Cardiac fibroblast (primary cell): ENCODE measurements around the gene ATP9B.
"Not testable (repeated sequence)": the region's sequence is repeated elsewhere in the genome, so short reads cannot be mapped to it uniquely, and the experiment has no call there.

Experiments used
- DNase-seq, 2 donors: peaks; one replicate each; pipeline versions ENCODE4 v3.0.0 to v3.0.0-alpha.2; 2010; ENCODE audit warnings: low read depth in 2 of 2
- H3K4me3 ChIP-seq, 2 donors: replicated peaks in 1 of 2; 1 replicate in 1 of 2; 2 replicates in 1 of 2; pipeline ENCODE4 v1.5.1; 2011; ENCODE audit warnings: low read depth in 2 of 2, low read length in 2 of 2, mild to moderate bottlenecking in 2 of 2, moderate library complexity in 1 of 2
- TF ChIP-seq, protein P1 (sequence below): IDR thresholded peaks from one replicate; pipeline ENCODE4 v1.5.1; 2011; ENCODE audit warnings: low read depth, mild to moderate bottlenecking, low read length, inconsistent platforms

Gene ATP9B

DNA sequence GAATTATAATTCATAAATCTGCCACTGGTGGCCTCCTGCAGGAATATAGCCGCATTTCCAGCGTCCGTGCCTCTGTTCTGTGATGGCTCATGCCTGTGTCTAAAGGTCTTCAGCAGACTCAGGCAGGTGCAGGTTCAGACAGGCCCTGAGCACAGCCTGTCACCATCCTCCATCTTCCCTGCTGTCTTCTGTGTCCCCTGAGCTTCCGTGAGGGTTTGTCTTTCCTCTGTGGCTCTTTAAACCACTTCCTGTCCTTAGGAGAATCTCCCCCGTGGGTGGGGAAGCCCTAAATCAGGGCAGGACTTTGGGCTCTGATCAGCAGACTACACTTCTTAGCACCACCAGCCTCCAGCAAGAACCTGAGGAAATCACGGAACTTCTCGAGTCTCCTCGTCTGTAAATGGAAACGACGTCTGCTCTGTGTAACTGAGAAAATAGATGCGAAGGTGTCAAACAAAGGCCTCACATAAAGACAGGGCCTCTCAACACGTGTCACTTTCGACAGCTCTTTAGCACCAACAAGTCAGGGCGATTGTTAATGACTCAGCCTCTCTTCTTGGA lies 302.4 kb downstream of the ATP9B start:
- H3K4me3 ChIP-seq, result no peak overlapping the region
- DNase-seq, result no peak
- TF ChIP-seq, protein P1, sequence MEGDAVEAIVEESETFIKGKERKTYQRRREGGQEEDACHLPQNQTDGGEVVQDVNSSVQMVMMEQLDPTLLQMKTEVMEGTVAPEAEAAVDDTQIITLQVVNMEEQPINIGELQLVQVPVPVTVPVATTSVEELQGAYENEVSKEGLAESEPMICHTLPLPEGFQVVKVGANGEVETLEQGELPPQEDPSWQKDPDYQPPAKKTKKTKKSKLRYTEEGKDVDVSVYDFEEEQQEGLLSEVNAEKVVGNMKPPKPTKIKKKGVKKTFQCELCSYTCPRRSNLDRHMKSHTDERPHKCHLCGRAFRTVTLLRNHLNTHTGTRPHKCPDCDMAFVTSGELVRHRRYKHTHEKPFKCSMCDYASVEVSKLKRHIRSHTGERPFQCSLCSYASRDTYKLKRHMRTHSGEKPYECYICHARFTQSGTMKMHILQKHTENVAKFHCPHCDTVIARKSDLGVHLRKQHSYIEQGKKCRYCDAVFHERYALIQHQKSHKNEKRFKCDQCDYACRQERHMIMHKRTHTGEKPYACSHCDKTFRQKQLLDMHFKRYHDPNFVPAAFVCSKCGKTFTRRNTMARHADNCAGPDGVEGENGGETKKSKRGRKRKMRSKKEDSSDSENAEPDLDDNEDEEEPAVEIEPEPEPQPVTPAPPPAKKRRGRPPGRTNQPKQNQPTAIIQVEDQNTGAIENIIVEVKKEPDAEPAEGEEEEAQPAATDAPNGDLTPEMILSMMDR, result no peak

DNA sequence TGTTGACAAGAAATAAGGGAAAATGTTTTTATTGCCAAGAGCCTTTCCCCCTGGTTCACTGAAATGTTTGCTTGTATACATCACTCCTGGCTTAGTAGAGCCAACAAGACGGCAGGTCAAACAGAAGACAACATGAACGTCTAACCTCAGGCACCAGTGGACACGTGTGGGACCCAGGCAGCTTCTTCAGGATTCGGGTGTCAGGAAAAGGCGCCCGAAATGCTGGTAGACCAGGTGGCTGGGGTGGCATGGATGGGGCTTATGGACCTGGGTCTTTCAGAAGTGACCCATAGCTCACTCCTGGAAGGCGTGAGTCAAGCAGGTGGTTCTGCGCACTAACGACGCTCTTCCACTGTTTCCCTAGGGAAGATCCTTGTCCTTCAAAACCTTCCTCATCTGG lies 303.3 kb downstream of the ATP9B start:
- no peak for DNase-seq
- no peak overlapping the region for H3K4me3 ChIP-seq
- TF ChIP-seq, protein P1, result no peak

DNA sequence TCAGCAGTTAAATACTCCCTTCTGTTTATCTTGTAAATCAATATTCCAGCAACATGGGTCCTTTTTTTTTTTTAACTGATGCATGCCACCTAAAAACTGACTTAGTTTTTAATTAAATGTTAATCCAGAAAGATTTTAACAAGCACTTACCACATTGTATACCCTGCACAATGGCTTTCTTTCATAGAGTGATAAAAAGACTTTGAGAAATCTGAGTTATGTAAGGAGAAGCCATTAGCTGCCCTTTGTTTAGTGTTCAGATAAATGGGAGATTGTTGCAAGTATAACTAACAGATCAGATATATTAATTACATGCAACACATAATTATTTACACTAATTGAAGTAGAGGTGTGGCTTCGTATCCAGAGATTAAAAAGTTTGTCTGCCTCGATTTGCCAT lies 303.8 kb downstream of the ATP9B start:
- TF ChIP-seq, protein P1, result no peak
- DNase-seq, result no peak
- no peak overlapping the region for H3K4me3 ChIP-seq

DNA sequence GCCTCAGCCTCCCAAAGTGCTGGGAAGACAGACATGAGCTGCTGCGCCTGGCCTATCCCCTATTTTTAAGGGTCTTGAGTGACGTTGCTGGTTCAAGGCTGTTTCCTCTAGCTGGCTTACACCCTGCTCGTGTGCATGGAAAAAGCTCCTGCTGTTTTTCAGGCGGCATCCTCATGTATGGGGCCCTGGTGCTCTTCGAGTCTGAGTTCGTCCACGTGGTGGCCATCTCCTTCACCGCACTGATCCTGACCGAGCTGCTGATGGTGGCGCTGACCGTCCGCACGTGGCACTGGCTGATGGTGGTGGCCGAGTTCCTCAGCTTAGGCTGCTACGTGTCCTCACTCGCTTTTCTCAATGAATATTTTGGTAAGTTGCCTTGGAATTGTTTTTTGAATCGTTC lies 304.5 kb downstream of the ATP9B start:
- no peak overlapping the region for H3K4me3 ChIP-seq
- no peak for DNase-seq
- TF ChIP-seq, protein P1, result no peak

DNA sequence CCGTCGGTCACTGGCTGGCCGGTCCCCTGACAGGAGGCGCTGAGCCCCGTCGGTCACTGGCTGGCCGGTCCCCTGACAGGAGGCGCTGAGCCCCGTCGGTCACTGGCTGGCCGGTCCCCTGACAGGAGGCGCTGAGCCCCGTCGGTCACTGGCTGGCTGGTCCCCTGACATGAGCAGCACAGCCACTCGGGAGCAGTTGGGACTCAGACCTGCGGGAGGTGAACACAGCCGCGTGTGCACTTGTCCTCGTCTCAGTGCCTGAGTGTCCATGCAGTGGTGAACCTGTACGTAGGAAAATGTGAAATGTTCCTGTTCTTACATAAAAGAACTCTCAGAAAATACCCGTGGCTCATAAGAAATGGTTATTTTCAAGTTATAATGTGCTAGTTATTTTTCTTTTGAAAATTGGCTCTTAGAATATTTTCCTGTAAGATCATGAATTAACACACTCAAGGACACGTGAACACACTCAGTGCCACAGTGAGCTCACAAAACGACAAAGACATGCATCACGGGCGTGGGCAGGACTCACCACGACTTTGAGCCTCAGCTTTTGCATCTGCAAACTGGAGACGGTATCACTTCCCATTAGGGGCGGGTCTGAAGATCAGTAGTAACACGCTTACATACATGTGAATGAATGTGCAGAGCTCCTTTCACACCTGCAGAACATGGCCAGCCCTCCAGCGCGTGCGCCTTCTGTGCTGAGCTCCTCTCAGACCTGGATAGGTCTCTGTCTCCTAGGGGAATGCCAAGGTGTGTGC lies 305.4 kb downstream of the ATP9B start:
- TF ChIP-seq, protein P1, result no peak
- no peak overlapping the region for H3K4me3 ChIP-seq
- DNase-seq, result no peak

DNA sequence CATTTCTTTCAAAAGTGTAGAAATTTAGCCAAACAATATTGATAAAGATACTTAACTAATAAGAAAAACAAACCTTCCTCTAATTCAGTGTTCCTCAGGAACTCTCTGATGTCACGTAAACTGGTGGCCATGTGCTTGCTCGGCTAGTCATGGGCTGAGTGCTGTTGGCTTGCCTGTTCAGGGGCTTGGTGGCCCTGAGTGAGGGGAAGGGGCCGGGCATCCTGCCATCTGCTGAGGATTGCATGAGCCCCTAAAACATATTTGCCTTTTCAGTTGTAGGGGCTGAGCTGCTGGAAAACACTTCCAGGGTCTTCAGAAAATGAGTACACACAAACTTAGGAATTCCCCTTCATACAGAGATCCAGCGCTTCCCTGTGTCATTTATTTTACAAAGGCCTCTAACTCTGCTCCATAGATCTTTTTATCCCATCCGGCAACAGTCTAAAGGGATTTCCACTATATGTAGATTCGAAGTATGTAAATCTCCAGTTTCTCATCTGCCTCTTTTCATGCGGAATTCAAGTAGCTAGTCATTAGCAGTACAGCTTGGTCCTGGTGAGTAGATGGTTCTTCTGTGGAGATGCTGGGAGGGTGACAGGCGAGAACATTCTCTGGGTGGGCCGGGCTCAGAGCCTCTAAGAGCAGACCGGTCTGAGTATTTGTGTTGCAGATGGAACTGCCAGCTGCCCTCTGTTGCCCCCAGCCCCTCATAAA lies 306.4 kb downstream of the ATP9B start:
- no peak overlapping the region for H3K4me3 ChIP-seq
- no peak for DNase-seq
- TF ChIP-seq, protein P1, result no peak

DNA sequence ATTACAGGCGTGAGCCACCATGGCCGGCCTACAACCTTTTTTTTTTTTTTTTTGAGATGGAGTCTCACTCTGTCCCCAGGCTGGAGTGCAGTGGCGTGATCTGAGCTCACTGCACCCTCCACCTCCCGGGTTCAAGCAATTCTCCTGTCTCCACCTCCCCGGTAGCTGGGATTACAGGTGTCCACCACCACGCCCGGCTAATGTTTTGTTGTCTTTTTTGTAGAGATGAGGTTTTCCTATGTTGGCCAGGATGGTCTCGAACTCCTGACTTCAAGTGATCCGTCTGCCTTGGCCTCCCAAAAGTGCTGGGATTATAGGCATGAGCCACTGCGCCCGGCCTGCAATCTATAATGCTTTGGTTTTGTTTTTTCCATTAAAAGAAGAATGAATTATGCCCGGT lies 307.5 kb downstream of the ATP9B start:
- not testable (repeated sequence) for H3K4me3 ChIP-seq, DNase-seq
